Cardiac septum (tissue), 1 donor: ENCODE measurements around the gene ALX3. TPM values are rescaled to one million over a fixed set of nuclear protein-coding genes. Genes with fewer than 3 reads are reported as not detected.
"Not testable (repeated sequence)": the region's sequence is repeated elsewhere in the genome, so short reads cannot be mapped to it uniquely, and the experiment has no call there.

ENCODE experiments used
- DNase-seq: peaks from one replicate; pipeline ENCODE4 v3.0.0-alpha.2; 2020; ENCODE audit warnings: low spot score
- intact Hi-C: fragments of 100-400 bp; cut with DNase I; formaldehyde crosslinking; loops from one replicate; pipeline ENCODE4 v1.14.0; 2022
- total RNA-seq: library from RNA; stranded (reverse); fragmentation: NEBNext Ultra II Directional; extraction: Animal tissue kit (Norgen Biotek cat#: 25700); gene quantifications from one replicate; pipeline ENCODE4 v1.2.1, GENCODE V29; 2021
- donor health status: DM: no; HTN: no; CAD: no.

The ALX3 gene
- total RNA-seq, 1 donor from 2014 or later, result 0.22 TPM

DNA sequence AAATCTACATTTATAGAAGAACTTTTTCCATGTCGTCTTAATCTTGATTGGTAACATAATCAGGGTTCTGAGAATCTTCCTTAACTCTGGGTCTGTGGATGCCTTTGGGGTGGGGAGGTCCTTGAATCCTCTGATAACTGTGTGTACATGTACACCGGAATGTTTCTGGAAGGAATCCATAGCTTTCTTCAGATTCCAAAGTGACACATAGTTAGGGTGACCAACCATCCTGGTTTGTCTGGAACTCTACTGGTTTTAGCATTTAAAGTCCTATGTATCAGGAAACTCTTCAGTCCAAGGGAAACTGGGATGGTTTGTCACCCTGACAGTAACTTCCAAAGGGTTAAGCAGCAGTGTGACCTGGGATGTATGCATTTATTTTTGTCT lies 19.2 kb downstream of the ALX3 start:
- DNase-seq, result no peak
- intact Hi-C loops, result loop anchor here (5.0 kb wide), 1 partner anchor 136 kb away; no protein-coding TSS in a partner anchor

DNA sequence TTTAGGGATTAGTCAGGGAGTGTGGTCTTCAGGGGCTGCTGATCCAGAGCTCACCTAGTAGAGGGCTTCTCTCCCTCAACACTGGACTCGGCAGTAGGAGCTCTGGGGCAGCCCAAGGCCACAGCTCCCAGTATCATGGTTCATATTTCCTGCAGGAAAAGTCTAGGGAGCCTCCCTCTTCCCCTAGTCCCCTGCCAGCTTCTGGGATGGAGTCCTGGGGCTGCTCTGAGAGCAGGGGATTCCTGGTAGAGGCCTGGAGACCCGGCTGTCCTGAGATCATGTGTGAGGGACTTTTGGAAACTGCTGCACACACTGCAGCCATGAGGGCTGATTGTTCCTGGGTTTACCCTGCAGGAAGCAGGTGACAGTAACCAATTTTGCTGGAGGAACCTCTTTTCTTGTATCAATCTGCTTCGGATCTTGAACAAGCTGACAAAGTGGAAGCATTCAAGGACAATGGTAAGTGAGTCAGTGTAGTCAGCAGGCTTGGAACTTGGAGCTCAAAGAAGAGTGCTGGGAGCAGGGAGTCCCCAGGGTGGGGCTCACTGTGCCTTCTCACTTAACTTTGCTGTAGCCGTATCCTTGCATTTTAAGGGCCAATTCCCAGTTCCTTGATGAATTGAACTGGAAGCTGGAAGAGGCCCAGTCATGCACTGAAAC lies 19.7 kb downstream of the ALX3 start:
- peak; percentile 54 for DNase-seq
- intact Hi-C loops, result loop anchor here (5.0 kb wide), 1 partner anchor 137 kb away; no protein-coding TSS in a partner anchor

DNA sequence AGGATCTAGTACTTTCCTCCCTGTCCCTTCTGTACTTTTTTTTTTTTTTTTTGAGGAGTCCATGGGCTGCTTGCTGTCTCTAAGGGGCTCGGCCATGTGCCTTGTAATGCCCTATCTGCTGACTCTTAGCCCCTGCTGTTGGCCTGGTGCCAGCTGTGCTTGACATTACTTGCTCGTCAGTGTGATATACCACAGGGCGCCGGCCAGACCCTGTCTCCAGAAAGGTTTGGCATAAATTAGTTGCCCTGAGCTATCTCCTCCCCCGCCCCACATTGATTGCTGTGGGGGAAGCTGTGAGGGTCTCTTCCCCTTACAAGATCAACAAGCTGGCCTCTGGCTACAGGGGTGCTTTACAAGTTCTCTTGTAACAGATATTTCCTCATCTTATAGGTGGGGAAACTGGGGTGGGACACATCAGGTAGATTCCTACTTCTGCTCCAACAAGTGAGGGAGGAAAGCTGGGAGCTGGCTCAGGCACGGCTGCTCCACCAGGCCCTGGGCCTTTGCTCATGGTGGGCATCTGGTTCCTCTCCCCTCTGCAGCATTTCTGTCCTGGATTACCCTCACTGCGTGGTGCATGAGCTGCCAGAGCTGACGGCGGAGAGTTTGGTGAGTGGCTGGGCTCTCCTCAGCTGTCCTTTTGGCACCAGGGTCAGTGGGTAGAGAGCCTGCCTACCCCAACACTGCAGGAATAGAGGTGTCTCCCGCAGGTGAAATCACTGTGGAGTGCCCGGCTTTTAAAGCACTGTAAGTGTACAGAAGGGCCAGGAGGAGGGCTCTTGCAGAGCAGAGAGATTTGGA lies 20.5 kb downstream of the ALX3 start:
- intact Hi-C loops, result loop anchor here (5.0 kb wide), 1 partner anchor 137 kb away; no protein-coding TSS in a partner anchor
- peak; percentile 55 for DNase-seq

DNA sequence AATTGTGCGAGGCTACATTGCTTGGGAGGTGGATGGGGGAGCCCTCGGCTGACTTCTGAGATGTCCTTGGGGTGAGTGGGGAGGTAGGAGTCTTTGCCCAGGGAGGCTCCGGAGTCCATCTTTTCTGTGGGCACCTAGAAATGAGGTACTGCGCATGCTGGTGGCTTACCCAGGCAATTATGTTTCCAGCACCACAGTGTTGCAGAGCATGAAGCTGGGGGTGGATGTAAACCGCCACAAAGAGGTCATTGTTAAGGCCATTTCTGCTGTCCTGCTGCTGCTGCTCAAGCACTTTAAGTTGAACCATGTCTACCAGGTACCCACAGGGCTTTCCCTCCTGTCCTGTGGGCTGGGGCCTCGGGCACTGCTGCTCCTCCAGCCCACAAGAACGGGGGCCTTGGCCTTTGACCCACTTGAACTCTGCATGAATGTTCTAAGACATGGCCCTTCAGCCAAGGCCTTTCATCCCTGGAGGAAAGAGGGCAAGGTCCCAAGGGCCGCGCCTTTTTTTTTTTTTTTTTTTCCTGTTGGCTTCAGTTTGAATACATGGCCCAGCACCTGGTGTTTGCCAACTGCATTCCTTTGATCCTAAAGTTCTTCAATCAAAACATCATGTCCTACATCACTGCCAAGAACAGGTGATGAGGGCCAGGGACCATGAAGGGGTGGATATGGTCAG lies 21.4 kb downstream of the ALX3 start:
- no peak for DNase-seq
- intact Hi-C loops, result no loop called here

DNA sequence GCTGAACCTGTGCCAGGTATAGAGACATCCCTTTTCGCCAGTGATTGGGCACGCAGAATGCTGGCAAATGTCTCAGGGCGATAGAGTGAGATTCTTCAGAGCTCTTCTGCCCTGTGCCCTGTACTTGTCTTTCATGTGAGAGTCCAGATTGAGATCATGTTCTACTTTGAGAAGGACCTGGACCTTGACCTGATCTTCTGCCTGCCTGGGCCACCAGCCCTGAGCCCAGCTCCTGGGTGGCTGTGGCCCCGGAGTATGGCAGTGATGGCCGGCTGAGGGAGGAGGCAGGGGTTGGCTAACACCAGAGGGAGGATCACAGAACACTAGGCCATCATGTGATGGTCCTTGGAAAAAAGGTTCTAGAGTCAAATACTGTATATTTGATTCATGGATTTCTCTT lies 22.2 kb downstream of the ALX3 start:
- DNase-seq, result no peak
- intact Hi-C loops, result no loop called here

DNA sequence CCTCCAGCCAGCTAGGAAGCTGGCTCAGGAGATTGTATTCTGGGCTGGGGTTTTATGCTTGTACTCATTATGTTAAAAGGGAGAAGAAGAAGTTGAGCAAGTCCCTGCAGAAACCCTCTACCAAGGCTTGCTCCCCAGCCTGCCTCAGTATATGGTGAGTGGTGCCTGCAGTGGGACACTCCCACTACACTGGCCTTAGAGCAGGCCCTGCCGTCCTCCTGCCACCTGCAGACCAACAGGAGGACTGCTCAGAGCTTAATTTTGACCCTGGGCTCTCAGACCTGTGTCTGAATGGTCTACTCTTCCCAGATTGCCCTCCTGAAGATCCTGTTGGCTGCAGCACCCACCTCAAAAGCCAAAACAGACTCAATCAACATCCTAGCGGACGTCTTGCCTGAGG lies 23.0 kb downstream of the ALX3 start:
- intact Hi-C loops, result no loop called here
- no peak for DNase-seq

DNA sequence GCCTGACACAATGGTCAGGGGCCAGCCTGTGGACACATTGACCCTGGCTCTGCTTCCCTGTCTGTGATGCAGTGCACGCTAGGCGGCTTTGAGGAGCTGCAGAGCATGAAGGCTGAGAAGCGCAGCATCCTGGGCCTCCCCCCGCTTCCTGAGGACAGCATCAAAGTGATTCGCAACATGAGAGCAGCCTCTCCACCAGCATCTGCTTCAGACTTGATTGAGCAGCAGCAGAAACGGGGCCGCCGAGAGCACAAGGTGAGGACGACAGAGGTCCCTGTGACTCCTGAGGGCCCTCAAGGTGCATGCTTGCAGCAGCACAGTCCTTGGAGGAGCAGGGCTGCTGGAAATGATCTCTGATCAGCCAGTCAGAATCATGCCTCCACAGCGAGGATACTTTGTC lies 27.5 kb downstream of the ALX3 start:
- intact Hi-C loops, result no loop called here
- no peak for DNase-seq

DNA sequence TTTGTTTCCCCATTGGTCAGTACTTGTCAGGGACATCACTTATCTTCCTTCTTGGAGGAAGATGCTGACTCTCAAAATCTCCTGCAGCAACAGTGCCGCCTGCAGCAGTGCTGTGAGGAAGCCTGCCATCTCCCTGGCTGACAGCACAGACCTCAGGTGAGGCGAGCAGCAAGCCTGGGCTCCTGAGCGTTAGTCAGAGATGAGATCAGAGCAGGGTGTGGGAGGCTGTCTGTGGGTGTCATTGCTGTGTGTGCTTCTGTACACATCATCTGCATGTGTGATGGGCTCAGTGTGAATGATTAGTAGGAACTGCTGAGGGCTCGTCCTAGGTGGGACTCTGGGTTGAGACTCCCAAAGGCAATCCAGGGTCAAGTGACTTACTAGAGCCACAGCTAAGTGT lies 29.9 kb downstream of the ALX3 start:
- no peak for DNase-seq

DNA sequence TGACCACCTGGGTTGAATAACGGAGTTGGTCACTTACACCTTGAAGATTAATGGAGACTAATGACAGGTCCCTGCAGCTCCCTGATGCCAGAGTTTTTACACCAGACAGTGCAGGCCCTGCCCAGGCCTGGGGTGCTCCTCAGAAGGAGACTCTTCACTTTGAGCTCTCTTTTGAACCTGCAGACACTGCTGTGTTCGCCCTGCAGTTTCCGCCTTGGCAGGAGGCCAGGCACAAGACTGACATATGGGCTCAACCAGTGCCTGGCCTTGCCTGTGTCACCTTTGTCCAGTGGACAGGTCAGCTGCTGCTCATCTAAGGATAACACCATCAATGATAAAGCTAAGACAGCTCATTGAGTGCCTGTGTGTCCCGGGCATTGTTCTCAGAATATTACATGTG lies 30.8 kb downstream of the ALX3 start:
- no peak for DNase-seq
- intact Hi-C loops, result no loop called here

More for the DNA sequence above, 29.9 kb downstream of the ALX3 start:
- intact Hi-C loops, result no loop called here

DNA sequence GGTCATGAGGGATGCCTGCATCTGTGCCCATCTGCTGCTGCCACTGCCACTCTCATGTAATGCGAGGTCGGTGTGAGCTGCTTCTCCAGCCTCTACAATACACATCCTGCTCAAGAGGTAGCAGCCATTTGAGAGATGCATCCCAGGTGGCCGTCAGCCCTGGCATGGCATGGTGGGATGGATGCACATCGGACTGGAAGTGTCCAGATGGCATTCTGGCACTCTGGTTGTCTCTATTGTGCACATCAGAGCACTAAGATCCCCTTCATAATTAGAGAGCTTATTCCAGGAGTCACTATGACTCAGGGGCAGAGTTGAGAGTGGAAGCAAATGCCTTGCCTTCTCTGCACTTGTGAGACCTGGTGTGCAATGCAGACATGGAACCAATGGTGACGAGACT lies 32.2 kb downstream of the ALX3 start:
- intact Hi-C loops, result no loop called here
- no peak for DNase-seq

DNA sequence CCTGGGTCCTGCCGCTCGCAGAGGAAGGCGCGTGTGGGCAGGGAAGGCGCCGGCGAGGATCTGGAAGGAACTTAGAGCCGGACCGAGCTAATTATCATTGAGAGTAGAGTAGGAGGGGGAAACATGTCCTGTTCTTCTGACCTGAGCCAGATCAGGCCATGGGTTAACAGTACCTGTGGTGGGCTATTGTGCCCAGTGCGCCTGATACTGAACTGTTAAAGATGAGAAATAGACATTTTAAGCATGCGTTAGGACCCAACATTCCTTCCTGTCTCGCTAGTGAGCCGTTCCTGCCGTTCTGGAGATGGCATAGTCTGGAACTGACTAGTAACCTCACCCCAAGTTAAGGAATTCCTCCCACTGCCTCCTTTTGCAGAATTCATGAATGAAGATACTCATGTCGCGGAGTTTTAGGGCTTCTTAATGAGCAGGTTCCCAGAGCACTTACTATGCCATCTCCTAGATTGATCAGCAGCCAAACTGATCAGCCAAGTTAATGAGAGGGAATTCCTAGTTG lies 35.2 kb downstream of the ALX3 start:
- DNase-seq, result no peak
- intact Hi-C loops, result no loop called here

DNA sequence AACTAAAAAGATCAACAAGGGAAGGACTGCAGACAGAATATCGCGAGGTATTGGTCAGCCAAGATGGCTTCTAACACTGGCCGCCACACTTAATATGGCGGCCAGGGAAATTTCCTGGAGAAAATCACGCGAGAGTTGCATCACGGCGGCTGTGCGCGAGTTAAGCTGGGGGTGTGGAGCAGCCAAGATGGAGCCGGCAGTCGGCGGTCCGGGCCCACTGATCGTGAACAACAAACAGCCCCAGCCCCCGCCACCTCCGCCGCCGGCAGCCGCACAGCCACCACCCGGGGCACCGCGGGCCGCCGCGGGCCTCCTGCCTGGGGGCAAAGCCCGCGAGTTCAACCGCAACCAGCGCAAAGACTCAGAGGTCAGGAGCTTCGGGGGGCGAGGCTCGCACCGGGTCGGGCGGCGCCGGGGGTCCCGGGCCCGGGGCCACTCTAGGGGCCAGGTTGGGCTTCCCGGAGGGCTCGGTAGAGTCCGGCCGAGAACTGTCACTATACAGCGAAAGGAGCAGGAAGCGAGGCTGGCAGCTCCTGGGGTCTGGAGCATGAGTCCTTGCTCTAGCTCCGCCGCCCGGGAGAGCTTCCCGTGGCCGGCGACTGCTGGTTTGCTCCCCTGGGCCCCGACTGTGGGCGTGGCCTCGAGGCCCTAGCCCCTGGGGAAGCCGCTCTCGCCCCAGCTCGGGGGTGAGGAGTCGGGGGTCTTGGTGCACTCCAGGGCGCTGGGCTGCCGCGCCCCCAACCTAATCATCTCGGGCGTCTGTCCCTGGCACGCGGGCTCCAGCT lies 35.8 kb downstream of the ALX3 start, which contains the start of gene STRIP1:
TSS of gene STRIP1 (plus strand) at position 174 of the 785 bp plus-strand sequence. CDS start at position 188, 14 bp downstream.
- intact Hi-C loops, result loop anchor here (5.0 kb wide), 2 partner anchors 373 to 428 kb away; partner anchors contain the start of gene LAMTOR5
- DNase-seq, result peak; percentile 96

DNA sequence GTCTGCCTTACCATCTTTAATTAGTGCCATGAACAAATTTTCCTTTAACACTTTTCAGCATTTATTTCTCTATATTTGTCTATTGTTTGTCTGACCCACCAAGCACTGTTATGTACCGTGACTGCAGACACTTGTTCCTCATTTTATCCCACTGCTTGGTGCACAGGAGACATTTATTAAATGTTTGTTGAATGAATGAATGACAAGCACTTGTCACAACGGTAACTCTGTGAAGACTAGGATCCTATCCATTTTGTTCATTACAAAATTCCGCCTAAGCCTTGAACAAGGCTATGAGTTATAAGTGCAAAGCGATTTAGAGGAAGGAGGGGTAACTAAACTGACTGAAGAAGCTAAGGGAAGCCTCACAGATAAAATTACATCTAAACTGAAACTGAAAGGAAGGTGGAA lies 36.4 kb downstream of the ALX3 start:
- intact Hi-C loops, result loop anchor here (5.0 kb wide), 2 partner anchors 373 to 428 kb away; partner anchors contain the start of gene LAMTOR5
- DNase-seq, result no peak

DNA sequence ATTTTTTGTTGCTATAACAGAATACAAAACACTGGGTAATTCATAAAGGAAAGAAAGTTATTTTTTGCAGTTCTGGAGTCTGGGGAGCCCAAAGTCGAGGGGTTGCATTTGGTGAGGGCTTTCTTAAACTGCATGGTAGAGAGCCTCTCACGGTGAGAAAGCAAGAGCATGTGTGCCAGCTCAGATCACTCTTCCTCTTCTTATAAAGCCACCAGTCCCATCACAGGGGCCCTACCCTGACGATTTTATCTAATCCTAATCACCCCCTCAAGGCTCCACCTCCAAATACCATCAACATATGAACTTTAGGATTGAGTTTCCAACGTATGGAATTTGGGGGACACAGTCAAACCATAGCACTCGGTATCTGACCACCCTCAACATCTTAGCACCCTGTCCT lies 37.1 kb downstream of the ALX3 start:
- intact Hi-C loops, result loop anchor here (5.0 kb wide), 2 partner anchors 374 to 429 kb away; partner anchors contain the start of gene LAMTOR5
- DNase-seq, result no peak

DNA sequence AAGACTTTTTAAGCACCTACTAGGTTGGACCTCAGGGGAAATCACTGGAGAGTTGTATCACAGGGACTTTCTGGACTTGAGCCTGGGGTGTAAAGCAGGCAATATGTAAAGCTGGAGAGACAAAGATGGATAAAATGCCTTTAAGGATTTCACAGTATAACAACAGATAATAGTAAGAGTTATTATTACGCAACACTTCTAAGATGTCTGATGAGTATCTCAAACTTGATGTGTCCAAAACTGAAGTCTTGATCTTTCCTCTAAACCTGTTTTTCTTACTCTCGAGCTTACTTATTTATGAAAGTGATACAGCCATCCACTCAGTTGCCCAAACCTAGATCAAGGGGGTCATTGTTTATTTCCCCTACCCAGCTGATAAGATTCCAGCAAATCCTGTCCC lies 38.1 kb downstream of the ALX3 start:
- intact Hi-C loops, result loop anchor here (5.0 kb wide), 2 partner anchors 375 to 430 kb away; partner anchors contain the start of gene LAMTOR5
- no peak for DNase-seq

DNA sequence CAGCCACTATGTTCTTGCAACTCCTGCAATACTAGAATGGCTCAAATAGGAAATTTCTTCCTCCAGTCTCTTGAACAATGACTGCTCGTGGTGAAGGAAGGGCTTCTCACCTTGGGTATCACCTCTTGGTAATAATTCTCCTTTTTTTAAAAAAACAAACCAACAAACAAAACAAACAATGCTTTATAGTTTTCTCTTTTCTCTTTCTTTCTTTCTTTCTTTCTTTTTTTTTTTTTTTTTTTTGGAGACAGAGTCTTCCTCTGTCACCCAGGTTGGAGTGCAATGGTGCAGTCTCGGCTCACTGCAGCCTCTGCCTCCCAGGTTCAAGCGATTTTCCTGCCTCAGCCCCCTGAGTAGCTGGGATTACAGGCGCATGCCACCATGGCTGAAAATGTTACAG lies 39.8 kb downstream of the ALX3 start:
- not testable (repeated sequence) for DNase-seq
- intact Hi-C loops, result loop anchor here (5.0 kb wide), 2 partner anchors 377 to 432 kb away; partner anchors contain the start of gene LAMTOR5

DNA sequence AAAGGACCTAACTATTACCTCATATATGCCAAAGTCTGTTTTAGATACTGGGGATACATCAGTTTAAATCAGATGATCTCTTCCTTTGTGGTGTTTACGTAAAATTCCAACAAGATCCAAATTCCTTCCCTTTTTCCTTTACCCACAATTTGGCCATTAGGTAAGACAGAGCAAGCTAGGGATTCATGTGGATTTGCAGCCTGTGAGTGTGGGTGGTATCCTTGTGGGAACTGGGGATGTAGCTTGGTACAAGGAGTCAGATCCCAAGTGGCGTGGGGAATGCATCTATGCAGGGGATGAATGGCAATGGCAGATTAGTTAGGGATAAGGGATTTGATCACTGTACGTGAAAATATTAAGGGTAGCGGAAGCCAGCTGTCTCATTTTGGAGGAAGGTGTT lies 45.9 kb downstream of the ALX3 start:
- DNase-seq, result no peak
- intact Hi-C loops, result no loop called here

DNA sequence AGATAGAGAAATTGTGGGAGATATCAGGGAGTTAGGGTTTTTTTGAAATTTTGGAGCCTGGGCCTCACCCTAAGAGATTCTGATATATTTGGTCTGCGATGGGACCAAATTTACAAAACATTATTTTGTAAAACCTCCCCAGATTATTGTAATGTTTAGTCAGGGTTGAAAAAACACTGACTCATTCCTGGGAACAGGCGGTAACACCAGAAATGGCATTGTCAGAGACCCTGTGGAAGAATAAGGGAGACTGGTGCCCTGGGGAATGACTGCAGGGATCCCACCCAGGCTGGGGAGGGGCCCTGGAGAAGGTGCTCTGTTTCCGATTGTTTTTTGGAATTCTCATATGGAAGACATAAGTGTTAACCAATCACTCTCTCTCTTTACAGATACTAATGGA lies 49.2 kb downstream of the ALX3 start:
- DNase-seq, result no peak
- intact Hi-C loops, result no loop called here

DNA sequence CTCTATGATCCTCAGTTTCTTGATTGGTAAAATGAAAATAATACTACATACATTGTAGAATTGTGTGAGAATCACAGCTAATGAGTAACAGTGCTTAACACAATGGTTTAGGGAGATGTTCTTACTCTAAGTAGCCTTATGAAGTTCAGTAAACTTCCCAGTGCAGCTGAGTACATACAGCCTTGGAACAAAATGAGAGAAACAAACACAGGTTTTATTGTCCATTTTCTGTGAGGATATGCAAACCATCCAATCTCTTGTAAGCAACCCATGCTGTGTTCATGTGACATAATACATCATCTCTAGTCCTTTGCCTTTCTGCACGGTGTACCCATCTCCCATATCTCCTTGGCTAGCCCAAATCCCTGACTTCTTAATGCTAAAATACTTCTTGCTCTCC lies 50.7 kb downstream of the ALX3 start:
- intact Hi-C loops, result no loop called here
- DNase-seq, result no peak
